DND-41 (cell line): Measurements from ENCODE around the gene OR2T10.
"Not testable (repeated sequence)": the region's sequence is repeated elsewhere in the genome, so short reads cannot be mapped to it uniquely, and the experiment has no call there.

ENCODE experiments used
- ATAC-seq: fragments of 200-7000 bp; cut with Tn5 transposase; 3 replicates; pipeline ENCODE4 v1.9.1; 2021; ENCODE audit warnings: low read depth; ENCODE audit not compliant: insufficient read depth
- DNase-seq: peaks from one replicate; pipeline ENCODE4 v3.0.0-alpha.2; 2020
- H2AFZ ChIP-seq: 2 replicates; pipeline ENCODE4 v1.6.0; 2012; ENCODE audit warnings: low read depth, low read length
- H3K27ac ChIP-seq: 2 replicates; pipeline ENCODE4 v1.5.1; 2012; ENCODE audit warnings: low read length, inconsistent platforms
- H3K27me3 ChIP-seq: fragments of 200-600 bp; sonication (generic); 2 replicates; pipeline ENCODE4 v1.6.0; 2012; ENCODE audit warnings: low read length, mild to moderate bottlenecking, inconsistent platforms; ENCODE audit not compliant: insufficient read depth, poor library complexity
- H3K36me3 ChIP-seq: 2 replicates; pipeline ENCODE4 v1.5.1; 2012; ENCODE audit warnings: low read length, inconsistent platforms; ENCODE audit not compliant: insufficient read depth
- H3K4me1 ChIP-seq: 2 replicates; pipeline ENCODE4 v1.5.1; 2012; ENCODE audit warnings: mild to moderate bottlenecking, low read length; ENCODE audit not compliant: insufficient read depth
- H3K4me2 ChIP-seq: 2 replicates; pipeline ENCODE4 v1.6.0; 2012; ENCODE audit warnings: mild to moderate bottlenecking, moderate library complexity, low read length, inconsistent platforms; ENCODE audit not compliant: insufficient read depth
- H3K4me3 ChIP-seq, 2 experiments: fragments of 200-600 bp in 1 of 2; shearing (Covaris generic) in 1 of 2; 2 replicates each; pipeline ENCODE4 v1.5.1; 2012 to 2016; ENCODE audit warnings: inconsistent platforms in 2 of 2, low read length in 2 of 2, mild to moderate bottlenecking in 2 of 2, low read depth in 1 of 2, moderate library complexity in 1 of 2
- H3K79me2 ChIP-seq: 2 replicates; pipeline ENCODE4 v1.6.0; 2012; ENCODE audit warnings: low read length, inconsistent platforms; ENCODE audit not compliant: insufficient read depth
- H3K9ac ChIP-seq: 2 replicates; pipeline ENCODE4 v1.6.0; 2012; ENCODE audit warnings: low read depth, mild to moderate bottlenecking, inconsistent platforms, low read length, moderate library complexity
- H3K9me3 ChIP-seq: 2 replicates; pipeline ENCODE4 v1.5.1; 2012; ENCODE audit warnings: low read length, moderate library complexity, mild to moderate bottlenecking, inconsistent platforms; ENCODE audit not compliant: insufficient read depth, severe bottlenecking
- H4K20me1 ChIP-seq: 2 replicates; pipeline ENCODE4 v1.6.0; 2012; ENCODE audit warnings: low read length; ENCODE audit not compliant: insufficient read depth
- CTCF ChIP-seq: IDR thresholded peaks from 2 replicates; pipeline ENCODE4 v1.5.1; 2012; ENCODE audit warnings: borderline replicate concordance, low read length, moderate library complexity, mild to moderate bottlenecking; ENCODE audit not compliant: poor library complexity, severe bottlenecking; ENCODE audit errors: extremely low read depth
- EZH2 ChIP-seq: IDR thresholded peaks from 3 replicates; pipeline ENCODE4 v1.6.1; 2012; ENCODE audit warnings: borderline replicate concordance, low read depth, mild to moderate bottlenecking, moderate library complexity, low read length, inconsistent platforms; ENCODE audit not compliant: severe bottlenecking

Gene OR2T10

GRCh38 chr1:248634991-248635390 is 37.5 kb upstream of the OR2T10 start, which contains the start of gene OR2T11:
Gene OR2T11, minus strand, starts transcription at chr1:248635091. Its CDS starts 7,963 bp downstream, at chr1:248627128.
- not testable (repeated sequence) for H3K4me1 ChIP-seq, H3K9me3 ChIP-seq, H3K4me2 ChIP-seq, DNase-seq, H2AFZ ChIP-seq, ATAC-seq, H3K4me3 ChIP-seq, H3K9ac ChIP-seq, H4K20me1 ChIP-seq, H3K27me3 ChIP-seq, H3K79me2 ChIP-seq, H3K27ac ChIP-seq, H3K36me3 ChIP-seq

DNA sequence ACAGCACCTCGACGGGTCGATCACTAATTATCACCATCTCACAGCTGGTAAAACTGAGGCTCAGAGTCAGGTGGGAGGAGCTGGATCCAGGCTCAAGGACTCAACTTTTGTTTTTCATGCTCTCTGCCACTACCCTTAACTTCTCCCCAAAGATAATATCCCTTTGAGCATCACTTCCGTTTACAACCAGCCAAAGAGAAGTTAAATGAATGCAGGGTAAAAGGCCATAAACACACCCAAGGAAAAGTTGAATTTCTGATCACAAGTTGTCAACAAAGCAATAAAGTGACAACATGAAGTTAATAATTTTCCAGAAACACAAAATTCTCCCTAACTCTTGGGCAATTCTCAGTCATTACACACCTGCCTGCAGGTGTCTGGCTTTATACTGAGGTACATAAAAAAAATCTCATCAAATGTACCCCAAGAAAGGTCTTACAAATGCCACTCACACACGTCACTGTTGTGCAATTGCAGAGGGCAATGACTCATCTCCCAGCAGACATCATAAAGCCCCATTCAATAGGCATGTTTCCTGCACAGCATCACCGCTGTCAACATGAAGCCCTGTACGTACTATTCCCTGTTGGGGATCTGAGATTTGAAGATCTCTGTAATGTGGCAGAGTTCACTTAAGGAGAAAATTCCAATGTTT is 34.0 kb upstream of the OR2T10 start:
- H3K4me2 ChIP-seq, result no peak overlapping the region
- no peaks in the 10 kb centered on the region for H3K9me3 ChIP-seq
- no peaks in the 10 kb centered on the region for H4K20me1 ChIP-seq

DNA sequence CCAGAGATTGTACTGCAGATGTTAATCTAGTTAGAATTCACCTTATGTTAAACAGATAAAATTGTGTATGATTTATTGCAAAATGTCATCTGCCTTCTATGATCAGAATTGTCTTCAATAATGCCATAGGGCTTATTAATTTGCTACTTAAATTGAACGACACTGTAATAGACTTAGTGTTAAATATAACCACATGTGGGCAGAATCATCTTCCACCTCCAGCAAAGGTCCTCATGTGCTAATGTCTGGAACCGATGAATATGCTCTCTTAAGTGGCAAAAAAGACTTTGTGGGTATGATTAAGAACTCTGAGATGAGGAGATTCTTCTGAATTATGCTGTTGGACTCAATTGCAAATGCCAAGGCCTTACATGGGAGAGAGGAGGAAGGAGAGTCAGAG is 33.1 kb upstream of the OR2T10 start:
- TF ChIP-seq EZH2, result no peak
- no peak for TF ChIP-seq CTCF
- no peak overlapping the region for H3K9ac ChIP-seq
- no peak overlapping the region for H3K4me3 ChIP-seq
- no peaks in the 10 kb centered on the region for H3K79me2 ChIP-seq
- H4K20me1 ChIP-seq, result no peaks in the 10 kb centered on the region
- no peaks in the 10 kb centered on the region for H3K36me3 ChIP-seq
- DNase-seq, result no peak
- H3K27me3 ChIP-seq, result no peaks in the 10 kb centered on the region
- no peak overlapping the region for H3K4me2 ChIP-seq
- no peak for ATAC-seq
- no peak overlapping the region for H2AFZ ChIP-seq
- H3K9me3 ChIP-seq, result no peaks in the 10 kb centered on the region
- H3K4me1 ChIP-seq, result no peaks in the 10 kb centered on the region
- H3K27ac ChIP-seq, result no peak overlapping the region

More for the DNA sequence above, 34.0 kb upstream of the OR2T10 start:
- Histone ChIP-seq H3K27me3 (no peaks in the 10 kb centered on the region), H3K9ac (no peak overlapping the region), H3K36me3 (no peaks in the 10 kb centered on the region), H3K4me1 (no peaks in the 10 kb centered on the region), H3K79me2 (no peaks in the 10 kb centered on the region), H3K27ac (no peak overlapping the region), H3K4me3 (no peak overlapping the region), H2AFZ (no peak overlapping the region)
- DNase-seq, result no peak
- TF ChIP-seq CTCF (no peak), EZH2 (no peak)
- no peak for ATAC-seq

DNA sequence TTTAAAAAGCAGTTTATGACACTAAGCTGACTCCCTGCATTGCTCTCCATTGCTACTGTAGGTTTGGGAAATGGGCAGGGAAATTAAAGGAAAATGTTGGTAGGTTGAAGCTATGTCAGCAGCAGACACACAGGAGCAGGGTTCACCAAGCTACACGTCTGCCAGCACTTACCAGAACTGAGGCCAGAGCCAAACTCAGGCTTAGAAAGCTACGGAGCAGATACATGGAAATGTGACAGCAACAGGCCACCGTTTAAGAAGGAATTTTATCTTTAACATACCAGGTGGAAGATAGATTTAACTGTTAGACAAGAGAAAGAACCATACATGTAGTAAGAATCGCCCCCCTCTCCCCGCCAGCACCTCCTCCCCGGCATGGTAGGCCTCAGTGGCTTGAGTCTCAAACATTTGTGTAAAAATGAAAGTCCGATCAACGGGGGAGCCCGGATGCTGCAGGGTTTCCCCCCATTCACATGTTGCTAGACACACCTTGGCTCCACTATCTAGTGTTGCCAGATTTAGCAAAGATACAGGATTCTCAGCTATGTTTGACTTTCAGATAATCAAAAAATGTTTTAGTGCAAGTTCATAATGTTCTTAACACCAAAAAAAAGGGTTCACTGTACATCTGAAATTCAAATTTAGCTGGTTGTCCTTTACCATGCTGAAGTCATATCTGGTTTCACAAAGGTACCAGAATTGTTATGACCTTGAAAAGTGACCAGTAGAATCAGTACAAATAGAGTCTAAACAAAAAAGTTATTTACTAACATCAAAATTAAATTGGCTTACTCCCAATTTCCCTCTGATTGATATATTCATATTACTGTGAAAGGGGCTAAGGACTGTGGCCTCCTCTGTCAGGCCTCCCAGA is 30.7 kb upstream of the OR2T10 start:
- no peaks in the 10 kb centered on the region for H3K79me2 ChIP-seq
- no peaks in the 10 kb centered on the region for H3K27me3 ChIP-seq
- H3K36me3 ChIP-seq, result no peaks in the 10 kb centered on the region
- TF ChIP-seq EZH2 (no peak), CTCF (no peak)
- no peak overlapping the region for H3K27ac ChIP-seq
- H3K9me3 ChIP-seq, result no peaks in the 10 kb centered on the region
- DNase-seq (no peak), ATAC-seq (no peak)
- no peaks in the 10 kb centered on the region for H4K20me1 ChIP-seq
- no peak overlapping the region for H2AFZ ChIP-seq
- H3K9ac ChIP-seq, result no peak overlapping the region
- no peak overlapping the region for H3K4me3 ChIP-seq
- no peak overlapping the region for H3K4me2 ChIP-seq
- no peaks in the 10 kb centered on the region for H3K4me1 ChIP-seq
